PC-9 (cell line): ENCODE results near the gene CD163L1. TPM values are rescaled to one million over a fixed set of nuclear protein-coding genes. Genes with fewer than 3 reads are reported as not detected.

Experiments
- BruUV-seq: library from RNA; stranded (reverse); fragments of 400-500 nt; replicated peaks from 2 replicates; lab custom pipeline; 2021; lab: Mats Ljungman, UMichigan
- CTCF ChIA-PET: fragments of 300-600 bp; sonication (Branson Sonifier 250); formaldehyde crosslinking; loops from one replicate; lab custom pipeline; 2022; ENCODE audit warnings: antibody characterized with exemption; lab: Charles Lee
- POLR2A ChIA-PET: fragments of 300-600 bp; sonication (Branson Sonifier 250); formaldehyde crosslinking; loops from one replicate; lab custom pipeline; 2022; ENCODE audit warnings: antibody characterized with exemption; ENCODE audit not compliant: unreplicated experiment; lab: Charles Lee
- DNase-seq, 2 experiments: peaks; one replicate each; pipeline versions ENCODE4 v3.0.0 to v3.0.0-alpha.2; 2015 to 2022; ENCODE audit warnings: mixed read lengths in 1 of 2
- H2AFZ ChIP-seq: fragments of 200-600 bp; sonication (generic); 2 replicates; pipeline ENCODE4 v1.8.1; 2017; ENCODE audit warnings: antibody characterized with exemption
- H3F3A ChIP-seq: fragments of 200-600 bp; sonication (generic); 2 replicates; pipeline ENCODE4 v1.8.1; 2017; ENCODE audit warnings: antibody characterized with exemption, mild to moderate bottlenecking, low read depth; ENCODE audit not compliant: insufficient read depth
- H3K27ac ChIP-seq: fragments of 200-600 bp; sonication (generic); 2 replicates; pipeline ENCODE4 v1.6.1; 2016; ENCODE audit warnings: mixed run types
- H3K27me3 ChIP-seq: fragments of 200-600 bp; sonication (generic); 2 replicates; pipeline ENCODE4 v1.6.1; 2016; ENCODE audit warnings: low read depth, mixed run types; ENCODE audit not compliant: insufficient read depth
- H3K36me3 ChIP-seq: fragments of 200-600 bp; sonication (generic); 2 replicates; pipeline ENCODE4 v1.6.1; 2016; ENCODE audit warnings: low read depth, mixed run types
- H3K4me1 ChIP-seq: fragments of 200-600 bp; sonication (generic); replicated peaks from 2 replicates; pipeline ENCODE4 v1.6.1; 2016; ENCODE audit warnings: mixed run types; ENCODE audit not compliant: insufficient read depth
- H3K4me2 ChIP-seq: fragments of 200-600 bp; sonication (generic); 2 replicates; pipeline ENCODE4 v1.6.1; 2017; ENCODE audit warnings: mixed run types
- H3K4me3 ChIP-seq: fragments of 200-600 bp; sonication (generic); 2 replicates; pipeline ENCODE4 v1.6.1; 2016; ENCODE audit warnings: mixed run types
- H3K79me2 ChIP-seq: fragments of 200-600 bp; sonication (generic); 2 replicates; pipeline ENCODE4 v1.6.1; 2017; ENCODE audit warnings: low read depth, mixed run types
- H3K9me2 ChIP-seq: fragments of 200-600 bp; sonication (generic); 2 replicates; pipeline ENCODE4 v1.8.1; 2017; ENCODE audit warnings: mild to moderate bottlenecking; ENCODE audit not compliant: insufficient read depth
- H3K9me3 ChIP-seq: fragments of 200-600 bp; sonication (generic); 2 replicates; pipeline ENCODE4 v1.8.1; 2016; ENCODE audit warnings: low read depth; ENCODE audit not compliant: insufficient read depth
- H4K20me1 ChIP-seq: fragments of 200-600 bp; sonication (generic); 2 replicates; pipeline ENCODE4 v1.8.1; 2017; ENCODE audit not compliant: insufficient read depth
- EZH2 ChIP-seq: fragments of 200-600 bp; sonication (generic); IDR thresholded peaks from 2 replicates; pipeline ENCODE4 v1.8.0; 2017; ENCODE audit warnings: antibody characterized with exemption, low read depth
- intact Hi-C: fragments of 100-400 bp; cut with micrococcal nuclease; formaldehyde crosslinking; loops from one replicate; pipeline ENCODE4 v1.10.0; 2022; ENCODE audit not compliant: unreplicated experiment
- total RNA-seq: library from RNA; stranded (reverse); gene quantifications from 2 replicates; pipeline ENCODE4 v1.2.3, GENCODE V29; 2021
- TF ChIP-seq, protein P1 (sequence below): fragments of 200-600 bp; sonication (generic); conservative IDR thresholded peaks from 2 replicates; pipeline ENCODE4 v1.6.1; 2017; ENCODE audit warnings: mixed run types, antibody characterized with exemption, mild to moderate bottlenecking, moderate library complexity

The CD163L1 gene
- total RNA-seq, 1 experiment from 2014 or later: 69.3 TPM

DNA sequence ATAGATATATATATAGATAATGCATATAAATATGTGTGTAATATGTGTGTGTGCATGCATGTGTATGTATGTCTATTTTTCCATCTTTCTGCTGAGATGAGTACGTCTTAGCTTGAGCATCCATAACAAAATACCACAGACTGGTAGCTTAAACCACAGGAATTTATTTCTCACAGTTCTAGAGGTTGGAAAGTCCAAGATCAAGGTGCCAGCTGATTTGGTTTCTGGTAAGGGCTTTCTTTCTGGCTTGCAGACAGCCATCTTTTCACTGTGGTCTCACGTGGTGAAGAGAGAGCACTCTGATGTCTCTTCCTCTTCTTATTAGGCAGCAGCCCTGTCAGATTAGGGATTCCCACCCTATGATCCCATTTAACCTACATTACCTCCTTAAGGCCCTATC is 92.8 kb downstream of the CD163L1 start:
- H3K9me3 ChIP-seq: no peaks in the 10 kb centered on the region
- CTCF ChIA-PET: no interaction called here
- no peaks in the 10 kb centered on the region for H3K9me2 ChIP-seq
- no peak overlapping the region for H3K4me2 ChIP-seq
- no peaks in the 10 kb centered on the region for H3K36me3 ChIP-seq
- TF ChIP-seq, protein P1, sequence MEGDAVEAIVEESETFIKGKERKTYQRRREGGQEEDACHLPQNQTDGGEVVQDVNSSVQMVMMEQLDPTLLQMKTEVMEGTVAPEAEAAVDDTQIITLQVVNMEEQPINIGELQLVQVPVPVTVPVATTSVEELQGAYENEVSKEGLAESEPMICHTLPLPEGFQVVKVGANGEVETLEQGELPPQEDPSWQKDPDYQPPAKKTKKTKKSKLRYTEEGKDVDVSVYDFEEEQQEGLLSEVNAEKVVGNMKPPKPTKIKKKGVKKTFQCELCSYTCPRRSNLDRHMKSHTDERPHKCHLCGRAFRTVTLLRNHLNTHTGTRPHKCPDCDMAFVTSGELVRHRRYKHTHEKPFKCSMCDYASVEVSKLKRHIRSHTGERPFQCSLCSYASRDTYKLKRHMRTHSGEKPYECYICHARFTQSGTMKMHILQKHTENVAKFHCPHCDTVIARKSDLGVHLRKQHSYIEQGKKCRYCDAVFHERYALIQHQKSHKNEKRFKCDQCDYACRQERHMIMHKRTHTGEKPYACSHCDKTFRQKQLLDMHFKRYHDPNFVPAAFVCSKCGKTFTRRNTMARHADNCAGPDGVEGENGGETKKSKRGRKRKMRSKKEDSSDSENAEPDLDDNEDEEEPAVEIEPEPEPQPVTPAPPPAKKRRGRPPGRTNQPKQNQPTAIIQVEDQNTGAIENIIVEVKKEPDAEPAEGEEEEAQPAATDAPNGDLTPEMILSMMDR: no peak
- TF ChIP-seq EZH2: no peak
- H3K4me1 ChIP-seq: no peaks in the 10 kb centered on the region
- H3K27me3 ChIP-seq: no peaks in the 10 kb centered on the region
- H3K27ac ChIP-seq: no peak overlapping the region
- no peaks in the 10 kb centered on the region for H3K79me2 ChIP-seq
- no peak overlapping the region for H2AFZ ChIP-seq
- DNase-seq: no peak
- H4K20me1 ChIP-seq: no peaks in the 10 kb centered on the region
- POLR2A ChIA-PET: no interaction called here
- BruUV-seq: no TSS peak
- intact Hi-C loops: no loop called here
- no peak overlapping the region for H3K4me3 ChIP-seq
- H3F3A ChIP-seq: no peaks in the 10 kb centered on the region

DNA sequence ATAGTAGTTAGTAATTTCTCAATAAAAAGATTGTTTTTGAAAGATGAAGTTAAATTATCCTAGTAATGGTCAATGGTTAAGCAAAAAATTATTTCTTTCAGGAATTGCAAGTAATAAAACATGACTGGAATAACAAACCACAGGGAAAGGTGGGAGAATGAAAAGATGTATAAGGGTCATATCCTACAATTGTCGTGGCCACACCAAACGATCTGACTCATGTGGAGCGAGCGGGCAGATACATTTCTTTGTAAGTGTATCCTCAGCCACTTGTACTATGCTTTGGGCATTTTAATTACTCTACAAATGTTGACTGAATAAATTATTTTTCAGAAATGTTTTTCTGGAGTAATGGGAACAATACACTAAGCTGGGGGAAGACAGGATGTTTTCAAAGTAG is 94.5 kb downstream of the CD163L1 start:
- intact Hi-C loops: no loop called here

DNA sequence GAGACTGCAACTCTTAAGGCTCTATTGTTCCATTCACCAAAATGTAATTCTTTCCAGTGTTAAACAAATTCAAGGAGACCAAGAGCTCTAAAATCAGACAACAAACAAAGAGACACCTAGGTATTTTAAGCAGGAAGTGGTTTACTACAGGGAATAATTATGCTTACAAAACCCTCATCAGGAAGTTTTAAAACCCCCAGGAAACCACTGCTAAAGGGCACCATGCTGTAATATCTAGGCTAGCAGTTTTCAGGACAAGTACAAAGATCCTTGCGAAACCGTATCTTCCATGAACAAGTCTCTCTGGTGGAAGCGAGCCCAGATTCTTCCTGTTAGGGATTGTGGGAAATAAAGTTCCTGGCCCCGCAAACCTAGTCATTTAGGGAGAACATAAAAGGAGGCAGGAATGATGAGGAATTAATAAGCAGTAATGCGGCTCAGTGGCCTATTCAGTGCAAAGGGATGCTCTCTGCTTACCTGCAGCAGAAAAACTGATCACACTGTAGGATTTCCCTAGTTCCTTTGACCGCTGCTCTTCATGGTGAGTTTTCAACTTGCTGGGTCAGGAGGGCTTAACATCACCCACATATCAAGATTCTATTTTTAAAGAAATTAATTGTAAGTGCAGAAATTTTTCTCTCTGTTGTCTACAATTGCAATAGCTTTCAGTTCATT is 97.3 kb downstream of the CD163L1 start:
- H3K4me1 ChIP-seq: no peaks in the 10 kb centered on the region
- POLR2A ChIA-PET: no interaction called here

More for the DNA sequence above, 94.5 kb downstream of the CD163L1 start:
- no peaks in the 10 kb centered on the region for H3F3A ChIP-seq
- TF ChIP-seq EZH2: no peak
- TF ChIP-seq, protein P1: no peak
- DNase-seq: no peak
- no peaks in the 10 kb centered on the region for H3K36me3 ChIP-seq
- no peaks in the 10 kb centered on the region for H3K9me2 ChIP-seq
- H3K4me3 ChIP-seq: no peak overlapping the region
- no peaks in the 10 kb centered on the region for H3K4me1 ChIP-seq
- H3K4me2 ChIP-seq: no peak overlapping the region
- ChIA-PET CTCF (no interaction called here), POLR2A (no interaction called here)
- no TSS peak for BruUV-seq
- no peak overlapping the region for H3K27ac ChIP-seq
- no peaks in the 10 kb centered on the region for H4K20me1 ChIP-seq
- H3K27me3 ChIP-seq: no peaks in the 10 kb centered on the region
- H3K79me2 ChIP-seq: no peaks in the 10 kb centered on the region
- H3K9me3 ChIP-seq: no peaks in the 10 kb centered on the region; the same call in 1 of the 2 replicates
- H2AFZ ChIP-seq: no peak overlapping the region

More for the DNA sequence above, 97.3 kb downstream of the CD163L1 start:
- H3K79me2 ChIP-seq: no peaks in the 10 kb centered on the region
- TF ChIP-seq EZH2: no peak
- TF ChIP-seq, protein P1: no peak
- H3K36me3 ChIP-seq: no peaks in the 10 kb centered on the region
- H3K4me3 ChIP-seq: no peak overlapping the region
- no peak overlapping the region for H3K27ac ChIP-seq
- BruUV-seq: no TSS peak
- no peaks in the 10 kb centered on the region for H4K20me1 ChIP-seq
- H3K9me3 ChIP-seq: no peaks in the 10 kb centered on the region; the same call in 1 of the 2 replicates
- no peak for DNase-seq
- intact Hi-C loops: no loop called here
- CTCF ChIA-PET: no interaction called here
- H3F3A ChIP-seq: no peaks in the 10 kb centered on the region
- no peaks in the 10 kb centered on the region for H3K27me3 ChIP-seq
- no peak overlapping the region for H3K4me2 ChIP-seq
- H2AFZ ChIP-seq: no peak overlapping the region
- no peaks in the 10 kb centered on the region for H3K9me2 ChIP-seq
